GM12801 (cell line): Measurements from ENCODE around the gene BTNL8.

Source experiments
- TF ChIP-seq, protein P1 (sequence below): IDR thresholded peaks from one replicate; pipeline ENCODE4 v1.5.1; 2011; ENCODE audit warnings: control low read depth; ENCODE audit not compliant: insufficient read length; ENCODE audit errors: extremely low read depth

Gene BTNL8

DNA sequence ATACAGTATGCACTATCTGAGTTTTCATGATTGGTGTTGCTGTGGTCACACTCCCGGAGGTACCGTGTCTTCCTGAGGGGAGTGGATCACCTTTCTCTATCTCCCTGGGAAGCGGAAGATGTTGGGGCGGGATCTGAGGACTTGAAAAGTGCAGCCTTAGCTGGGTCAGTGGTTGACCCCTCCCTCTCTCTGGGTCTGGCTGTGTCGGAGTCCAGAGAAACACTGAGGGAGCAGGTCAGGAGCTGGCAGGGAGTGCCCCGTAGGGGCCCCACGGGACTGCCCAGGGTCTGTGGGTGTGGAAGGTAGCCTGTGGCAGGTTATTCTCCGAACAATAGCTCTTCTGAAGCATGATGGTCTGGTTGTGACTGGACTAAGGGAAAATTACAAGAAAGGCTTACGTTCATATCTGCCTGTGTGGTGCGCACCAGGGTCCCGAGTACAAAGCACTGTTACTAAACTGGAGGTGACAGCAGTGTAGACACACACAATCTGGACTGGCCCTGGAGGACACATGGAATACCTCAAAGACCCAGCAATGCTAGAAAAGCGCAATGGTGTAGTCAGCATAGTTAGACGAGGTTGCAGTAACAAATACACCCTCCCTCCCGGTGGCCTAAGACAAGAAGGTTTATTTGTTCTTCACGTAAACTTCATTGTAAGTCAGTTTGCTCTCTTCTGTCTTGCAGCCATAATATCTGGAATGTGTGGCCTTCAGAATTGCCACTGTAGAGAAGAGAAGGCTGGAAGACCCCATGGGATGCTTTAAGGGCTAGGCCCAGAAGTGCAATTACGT is 28.5 kb upstream of the BTNL8 start:
- TF ChIP-seq, protein P1, sequence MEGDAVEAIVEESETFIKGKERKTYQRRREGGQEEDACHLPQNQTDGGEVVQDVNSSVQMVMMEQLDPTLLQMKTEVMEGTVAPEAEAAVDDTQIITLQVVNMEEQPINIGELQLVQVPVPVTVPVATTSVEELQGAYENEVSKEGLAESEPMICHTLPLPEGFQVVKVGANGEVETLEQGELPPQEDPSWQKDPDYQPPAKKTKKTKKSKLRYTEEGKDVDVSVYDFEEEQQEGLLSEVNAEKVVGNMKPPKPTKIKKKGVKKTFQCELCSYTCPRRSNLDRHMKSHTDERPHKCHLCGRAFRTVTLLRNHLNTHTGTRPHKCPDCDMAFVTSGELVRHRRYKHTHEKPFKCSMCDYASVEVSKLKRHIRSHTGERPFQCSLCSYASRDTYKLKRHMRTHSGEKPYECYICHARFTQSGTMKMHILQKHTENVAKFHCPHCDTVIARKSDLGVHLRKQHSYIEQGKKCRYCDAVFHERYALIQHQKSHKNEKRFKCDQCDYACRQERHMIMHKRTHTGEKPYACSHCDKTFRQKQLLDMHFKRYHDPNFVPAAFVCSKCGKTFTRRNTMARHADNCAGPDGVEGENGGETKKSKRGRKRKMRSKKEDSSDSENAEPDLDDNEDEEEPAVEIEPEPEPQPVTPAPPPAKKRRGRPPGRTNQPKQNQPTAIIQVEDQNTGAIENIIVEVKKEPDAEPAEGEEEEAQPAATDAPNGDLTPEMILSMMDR = no peak

DNA sequence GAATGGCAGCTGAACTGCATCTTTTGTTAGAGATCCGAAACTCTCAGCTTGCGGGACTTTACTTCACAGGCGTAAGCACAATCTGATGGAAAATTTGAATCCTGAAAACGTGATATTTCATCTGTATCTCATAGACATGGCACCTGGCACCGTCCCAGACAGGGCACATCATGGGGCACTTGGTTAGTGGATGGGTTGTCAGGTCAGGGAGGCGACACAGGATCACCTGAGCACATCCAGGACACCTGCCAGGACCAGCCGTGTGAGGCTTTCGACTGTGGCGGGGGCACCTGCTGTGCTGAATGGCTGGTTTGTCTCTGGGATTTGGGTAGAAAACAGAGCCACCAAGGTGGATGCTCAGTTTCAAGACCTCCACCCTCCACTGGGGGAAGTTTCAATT is 26.5 kb upstream of the BTNL8 start:
- TF ChIP-seq, protein P1 = no peak

DNA sequence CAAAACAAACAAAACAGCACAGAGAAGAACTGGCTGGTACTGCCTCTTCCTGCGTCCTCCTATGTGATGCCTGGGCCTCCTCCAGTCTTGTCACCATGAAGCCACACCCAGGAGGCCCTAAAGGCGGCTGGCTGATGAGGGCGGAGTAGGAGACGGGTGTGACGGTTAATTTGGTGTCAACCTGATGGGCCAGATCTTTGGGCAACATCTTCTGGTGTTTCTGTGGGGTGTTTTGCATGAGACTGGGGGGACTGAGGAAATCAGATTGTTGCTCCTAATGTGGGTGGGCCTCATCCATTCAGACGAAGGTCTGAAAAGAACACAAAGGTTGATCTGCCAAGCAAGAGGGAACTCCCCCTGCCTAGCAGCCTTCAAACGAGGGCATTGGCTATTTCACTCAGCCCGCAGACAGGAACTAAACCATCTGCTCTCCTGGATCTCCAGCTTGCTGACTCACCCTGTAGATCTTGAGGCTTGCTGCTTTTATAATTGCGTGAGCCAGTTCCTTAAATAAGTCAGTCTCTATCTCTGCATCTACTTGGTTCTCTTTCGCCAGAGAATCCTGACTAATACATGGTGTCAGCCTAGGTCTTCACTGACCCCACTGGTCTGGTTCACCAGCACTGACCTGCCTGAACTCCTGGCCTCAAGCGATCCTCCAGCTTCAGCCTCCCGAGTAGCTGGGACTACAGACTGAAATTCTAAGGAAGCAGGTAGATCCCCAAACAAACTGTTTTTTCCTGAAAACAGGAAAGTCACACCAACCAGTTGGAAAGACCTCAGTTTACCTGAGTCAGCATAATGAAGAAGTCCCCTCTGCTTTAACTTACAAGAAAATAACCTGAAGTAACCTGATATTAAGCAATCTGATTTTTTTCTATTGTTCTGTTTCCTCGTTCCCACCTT is 25.1 kb upstream of the BTNL8 start:
- TF ChIP-seq, protein P1 = no peak

DNA sequence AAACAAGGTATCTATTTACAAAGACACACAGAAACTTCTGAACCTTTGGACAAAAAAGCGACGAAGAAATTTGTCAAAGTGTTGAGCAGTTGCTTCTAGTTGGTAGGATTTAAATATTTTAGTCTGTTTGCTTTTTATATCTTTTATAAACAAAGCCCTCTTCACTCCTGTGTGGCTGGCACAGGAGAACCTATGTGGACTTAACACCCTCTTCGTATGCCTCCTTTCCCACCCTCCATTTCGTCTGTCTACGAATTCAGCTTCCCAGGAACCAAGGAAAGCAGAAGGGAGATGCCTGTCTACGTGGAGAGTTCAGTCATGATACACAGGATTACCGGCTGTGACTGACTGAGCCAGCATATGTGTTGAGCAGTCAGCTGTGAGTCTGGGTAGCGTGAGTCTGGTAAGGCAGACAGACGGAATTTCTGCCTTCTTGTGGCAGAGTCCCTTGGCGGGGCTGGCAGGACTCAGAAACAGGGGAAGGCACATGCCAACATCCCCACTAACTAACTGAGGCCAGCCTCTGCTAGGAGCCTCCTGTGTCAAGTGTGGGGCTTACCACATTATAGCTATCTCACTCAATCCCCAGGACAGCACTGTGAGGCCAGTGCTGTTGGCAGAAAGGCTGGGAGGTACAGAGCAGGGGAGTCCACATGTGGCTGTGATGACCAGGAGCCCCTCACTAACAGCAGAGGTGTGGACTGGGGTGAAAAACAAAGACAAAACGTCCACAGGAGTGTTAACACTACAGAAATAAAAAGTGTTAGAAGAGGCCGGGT is 24.0 kb upstream of the BTNL8 start:
- TF ChIP-seq, protein P1 = no peak

DNA sequence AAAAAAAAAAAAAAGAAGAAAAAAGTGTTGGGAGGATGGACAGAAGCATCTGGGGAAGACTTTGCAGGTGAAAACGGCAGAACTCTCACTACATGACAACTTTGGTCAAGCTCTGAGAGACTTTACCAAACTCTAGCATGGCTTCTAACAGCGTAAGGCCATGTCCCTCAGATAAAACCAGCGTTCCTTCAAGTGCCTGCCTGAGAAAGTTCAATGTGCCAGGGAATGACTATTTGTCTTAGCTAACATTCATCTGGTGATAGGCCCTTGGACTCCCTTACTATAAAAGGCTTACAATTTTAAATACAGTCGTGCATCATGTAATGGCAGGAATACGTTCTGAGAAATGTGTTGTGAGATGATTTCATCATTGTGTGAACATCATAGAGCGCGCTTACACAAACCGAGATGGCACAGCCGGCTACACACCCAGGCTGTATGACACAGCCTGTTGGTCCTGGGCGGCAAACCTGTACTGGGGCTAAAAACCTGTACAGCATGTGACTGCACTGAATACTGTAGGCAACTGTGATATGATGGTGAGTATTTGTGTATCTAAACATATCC is 23.0 kb upstream of the BTNL8 start:
- TF ChIP-seq, protein P1 = no peak

DNA sequence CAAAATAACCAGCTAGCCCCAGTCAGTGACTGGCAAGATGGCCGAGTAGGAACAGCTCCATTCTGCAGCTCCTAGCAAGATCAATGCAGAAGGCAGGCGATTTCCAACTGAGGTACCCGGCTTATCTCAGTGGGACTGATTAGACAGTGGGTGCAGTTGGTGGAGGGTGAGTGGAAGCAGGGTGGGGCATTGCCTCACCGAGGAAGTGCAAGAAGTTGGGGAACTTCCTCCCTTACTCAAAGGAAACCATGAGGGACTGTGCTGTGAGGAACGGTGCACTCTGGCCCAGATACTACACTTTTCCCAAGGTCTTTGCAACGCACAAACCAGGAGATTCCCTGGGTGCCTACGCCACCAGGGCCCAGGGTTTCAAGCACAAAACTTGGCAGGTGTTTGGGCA is 9.6 kb upstream of the BTNL8 start:
- TF ChIP-seq, protein P1 = no peak
